HepG2 (cell line): ENCODE data around the gene MGMT. TPM values are rescaled to one million over a fixed set of nuclear protein-coding genes. Genes with fewer than 3 reads are reported as not detected.

Experiments
- CENPX ChIP-seq: sonication (generic); formaldehyde crosslinking; IDR thresholded peaks from 2 replicates; pipeline ENCODE4 v1.9.0; 2021; ENCODE audit warnings: mild to moderate bottlenecking, missing genetic modification reagents, moderate library complexity
- DDIT3 ChIP-seq: sonication (generic); formaldehyde crosslinking; IDR thresholded peaks from 2 replicates; pipeline ENCODE4 v1.4.0; 2020; ENCODE audit warnings: mild to moderate bottlenecking, missing genetic modification reagents
- EHMT2 ChIP-seq: fragments of 200-600 bp; sonication (generic); IDR thresholded peaks from 2 replicates; pipeline ENCODE4 v1.7.0; 2017; ENCODE audit warnings: antibody characterized with exemption, low read depth, low read length, borderline replicate concordance
- ELF3 ChIP-seq: IDR thresholded peaks from 2 replicates; pipeline ENCODE4 v1.6.1; 2016; ENCODE audit warnings: missing genetic modification reagents, missing compliant biosample characterization
- FOSL2 ChIP-seq: sonication (generic); formaldehyde crosslinking; IDR thresholded peaks from 2 replicates; pipeline ENCODE4 v1.4.0; 2020; ENCODE audit warnings: missing genetic modification reagents
- NCOA5 ChIP-seq: sonication (generic); formaldehyde crosslinking; IDR thresholded peaks from 2 replicates; pipeline ENCODE4 v1.4.0; 2020; ENCODE audit warnings: missing genetic modification reagents
- PRPF4 ChIP-seq: fragments of 200-400 bp; formaldehyde crosslinking; IDR thresholded peaks from 2 replicates; pipeline ENCODE4 v1.6.1; 2016; ENCODE audit warnings: low read length, low read depth; ENCODE audit not compliant: poor library complexity, severe bottlenecking
- RCOR2 ChIP-seq: IDR thresholded peaks from 2 replicates; pipeline ENCODE4 v1.6.1; 2016; ENCODE audit warnings: missing biosample characterization, missing genetic modification reagents
- SNAPC4 ChIP-seq: sonication (generic); formaldehyde crosslinking; IDR thresholded peaks from 2 replicates; pipeline ENCODE4 v1.4.0; 2020; ENCODE audit warnings: mild to moderate bottlenecking, missing genetic modification reagents
- TBP ChIP-seq: sonication (generic); formaldehyde crosslinking; IDR thresholded peaks from 2 replicates; pipeline ENCODE4 v1.5.0; 2020; ENCODE audit warnings: missing genetic modification reagents
- ZGPAT ChIP-seq: IDR thresholded peaks from 2 replicates; pipeline ENCODE4 v1.6.1; 2016; ENCODE audit warnings: mild to moderate bottlenecking
- ZHX2 ChIP-seq, 2 experiments: sonication (generic) in 1 of 2; formaldehyde crosslinking in 1 of 2; IDR thresholded peaks; 2 replicates each; pipeline versions ENCODE4 v1.6.1 to v1.9.0; 2014 to 2022; ENCODE audit warnings: antibody characterized with exemption in 1 of 2, borderline replicate concordance in 1 of 2, inconsistent platforms in 1 of 2, low read depth in 1 of 2, missing genetic modification reagents in 1 of 2
- ZNF292 ChIP-seq: sonication (generic); formaldehyde crosslinking; IDR thresholded peaks from 2 replicates; pipeline ENCODE4 v1.8.1; 2022; ENCODE audit warnings: mild to moderate bottlenecking, low read depth, missing genetic modification reagents, borderline replicate concordance
- ZNF317 ChIP-seq: sonication (generic); formaldehyde crosslinking; IDR thresholded peaks from 2 replicates; pipeline ENCODE4 v1.5.0; 2020; ENCODE audit warnings: mild to moderate bottlenecking, missing genetic modification reagents
- ZNF337 ChIP-seq: sonication (generic); formaldehyde crosslinking; IDR thresholded peaks from 2 replicates; pipeline ENCODE4 v1.5.1; 2020; ENCODE audit warnings: missing genetic modification reagents, low read depth, mild to moderate bottlenecking, borderline replicate concordance
- ZSCAN30 ChIP-seq: sonication (generic); formaldehyde crosslinking; IDR thresholded peaks from 2 replicates; pipeline ENCODE4 v1.5.0; 2020; ENCODE audit warnings: mild to moderate bottlenecking, missing genetic modification reagents
- polyA plus RNA-seq, 8 experiments: library from polyadenylated mRNA; depleted of rRNA in 3 of 8; stranded (reverse) in 7 of 8; unstranded in 1 of 8; fragments of >200 nt; fragmentation: Illumina TruSeq in 4 of 8; extraction: Trizol in 4 of 8; gene quantifications; 2 replicates each; pipeline versions ENCODE4 v1.2.1 to v1.2.3, GENCODE V29; 2011 to 2016; ENCODE audit warnings: low read depth in 4 of 8, missing spikeins in 1 of 8, mixed read lengths in 1 of 8; ENCODE audit not compliant: insufficient read depth in 1 of 8
- total RNA-seq, 5 experiments: library from RNA; depleted of rRNA; stranded (reverse); fragments of >200 nt; fragmentation: Illumina TruSeq; extraction: Trizol; gene quantifications; 2 replicates each; pipeline ENCODE4 v1.2.3, GENCODE V29; 2016; ENCODE audit warnings: low read depth in 1 of 5

MGMT gene
- total and polyA plus RNA-seq, 2 of the 13 experiments (the other 11 are each of a cell fraction or from before 2014, with no cell fraction given) = 12.0 to 19.5 TPM

- TF ChIP-seq ZGPAT (no peak), ZNF317 (CRISPR knock-in tag) (peak; percentile 34; the same call in 1 of the 2 replicates), FOSL2 (CRISPR knock-in tag) (0 out of 2 replicates have a peak, but pooled peaks have one; percentile 6), CENPX (CRISPR knock-in tag) (no peak), ZNF292 (CRISPR knock-in tag) (peak; percentile 69; the same call in 1 of the 2 replicates), TBP (CRISPR knock-in tag) (no peak), ELF3 (CRISPR knock-in tag) (peak; percentile 81), ZNF337 (no peak), PRPF4 (no peak), ZHX2 (IDR thresholded peaks at IDR 0.05; ENCODE audit: low read depth) (no peak), ZHX2 (CRISPR knock-in tag; IDR thresholded peaks at IDR 0.05; ENCODE audit: borderline replicate concordance) (no peak), DDIT3 (CRISPR knock-in tag) (no peak), RCOR2 (0 out of 2 replicates have a peak, but pooled peaks have one; percentile 22), EHMT2 (no peak), SNAPC4 (CRISPR knock-in tag) (no peak), NCOA5 (CRISPR knock-in tag) (no peak), ZSCAN30 (CRISPR knock-in tag) (no peak)
These were observed 33.7 kb downstream of the MGMT start (continued) for GRCh38 chr10:129500617-129501339.
